ELF-1 (cell line): ENCODE data around the gene MRTFA.

Source experiments
- DNase-seq: peaks from one replicate; pipeline ENCODE4 v3.0.0-alpha.2; 2016; ENCODE audit warnings: low read depth, low spot score

Gene MRTFA

DNA sequence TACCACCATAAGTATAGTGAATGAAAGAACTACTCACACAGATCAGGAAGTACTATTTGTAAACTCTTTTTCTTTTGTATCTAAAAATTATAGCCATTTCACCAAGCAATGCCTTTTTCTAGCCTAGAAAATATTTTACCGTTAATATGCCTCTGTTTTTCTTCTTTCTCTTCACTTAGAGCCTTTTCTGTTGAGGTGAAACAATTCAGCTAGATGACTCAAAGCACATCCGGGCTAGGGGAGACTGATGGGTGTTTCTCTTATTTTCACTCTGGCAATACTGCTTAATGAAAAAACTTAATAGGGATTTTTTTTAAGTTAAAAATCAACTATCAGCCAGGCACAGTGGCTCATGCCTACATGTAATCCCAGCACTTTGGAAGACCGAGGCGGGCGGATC lies 172.8 kb downstream of the MRTFA start:
- DNase-seq, result no peak

DNA sequence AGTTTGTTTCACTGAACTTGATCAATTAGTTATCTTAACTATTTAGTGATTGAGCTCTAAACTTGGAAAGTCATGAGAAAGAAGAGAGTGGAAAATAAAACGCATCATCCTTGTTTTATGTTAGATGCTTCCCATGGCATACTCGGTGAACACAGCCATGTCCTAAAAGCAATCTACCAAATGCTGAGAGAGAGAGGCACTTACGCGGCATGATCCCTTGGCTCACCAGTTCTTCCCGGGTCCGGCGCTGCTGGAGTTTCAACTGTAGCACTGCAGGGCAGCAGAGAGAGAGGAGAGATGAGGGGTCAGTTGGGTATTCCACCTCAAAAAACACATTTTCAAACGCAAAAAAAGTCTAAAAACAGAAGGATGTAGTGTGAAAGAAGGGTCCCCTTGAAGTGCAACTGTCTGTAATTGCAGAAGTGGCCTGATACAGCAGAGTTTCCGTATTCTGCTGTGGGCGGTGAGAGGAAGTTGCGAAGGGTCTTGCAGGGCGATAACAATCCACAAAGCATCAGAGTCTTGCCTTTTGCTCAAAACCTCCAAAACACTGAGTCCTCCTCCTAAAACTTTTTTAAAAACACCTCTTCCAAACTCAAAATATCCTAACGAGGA lies 173.4 kb downstream of the MRTFA start:
- DNase-seq, result no peak

DNA sequence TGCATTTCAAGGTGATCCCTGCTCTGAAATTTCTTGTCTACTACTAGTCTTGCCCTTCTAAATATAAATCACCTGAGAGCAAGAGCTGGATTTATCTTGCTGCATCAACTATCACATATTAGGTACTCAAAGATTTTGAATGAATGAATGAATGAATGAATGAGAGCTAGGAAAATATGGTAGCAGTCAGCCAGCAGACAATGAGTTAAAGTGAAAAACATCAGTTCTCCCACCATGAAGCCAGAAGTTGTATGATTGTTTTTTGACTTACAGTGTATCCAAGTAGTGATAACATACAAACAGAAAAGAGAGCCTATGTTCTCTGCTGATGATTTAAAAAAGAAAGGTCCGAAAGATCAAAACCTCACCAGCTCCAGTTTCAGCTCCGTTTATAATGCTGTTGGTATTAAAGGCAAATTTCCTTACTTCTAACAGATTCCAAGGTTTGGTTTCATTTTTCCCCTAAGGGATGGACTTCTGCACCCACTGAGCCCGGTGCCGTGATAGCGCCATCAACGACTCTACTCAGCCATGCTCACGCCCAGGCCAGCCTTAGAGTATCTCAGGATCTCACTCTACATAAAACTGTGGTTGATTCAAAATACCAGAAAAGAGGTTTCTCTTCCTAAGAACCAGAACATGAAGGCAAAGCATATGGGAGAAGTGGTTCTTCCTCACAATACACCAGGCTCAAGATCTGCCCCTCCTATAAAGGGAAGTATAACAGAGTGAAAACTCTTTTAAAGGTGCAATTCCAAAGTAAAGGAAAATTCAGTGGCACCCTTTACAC lies 174.1 kb downstream of the MRTFA start:
- DNase-seq, result no peak

GRCh38 chr22:40453671-40454070 lies 182.8 kb downstream of the MRTFA start:
- DNase-seq, result no peak

GRCh38 chr22:40452730-40453487 lies 183.6 kb downstream of the MRTFA start:
- DNase-seq, result no peak

DNA sequence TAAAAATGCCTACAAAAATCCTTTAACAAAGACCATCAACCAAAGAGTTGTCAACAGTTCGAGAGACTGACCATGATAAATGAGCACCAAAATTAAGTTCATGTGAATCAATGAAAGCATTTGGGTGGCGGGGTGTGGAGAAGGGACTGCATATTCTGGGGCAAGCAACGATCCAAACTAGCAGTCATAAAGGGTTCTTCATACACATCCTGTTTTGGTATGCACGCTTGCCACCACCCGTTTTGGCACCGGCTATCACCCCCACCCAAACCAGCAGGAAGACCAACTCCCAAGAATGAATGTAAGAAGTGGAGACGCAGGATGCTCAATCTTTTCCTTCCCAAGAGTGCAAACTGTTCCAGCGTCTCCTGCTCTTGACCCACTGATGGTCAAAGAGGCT lies 185.3 kb downstream of the MRTFA start:
- DNase-seq, result no peak

GRCh38 chr22:40450616-40451015 lies 185.9 kb downstream of the MRTFA start:
- no peak for DNase-seq

GRCh38 chr22:40449676-40450035 lies 186.9 kb downstream of the MRTFA start:
- no peak for DNase-seq

- DNase-seq, result no peak
Measured at GRCh38 chr22:40446203-40446602, 190.3 kb downstream of the MRTFA start.

DNA sequence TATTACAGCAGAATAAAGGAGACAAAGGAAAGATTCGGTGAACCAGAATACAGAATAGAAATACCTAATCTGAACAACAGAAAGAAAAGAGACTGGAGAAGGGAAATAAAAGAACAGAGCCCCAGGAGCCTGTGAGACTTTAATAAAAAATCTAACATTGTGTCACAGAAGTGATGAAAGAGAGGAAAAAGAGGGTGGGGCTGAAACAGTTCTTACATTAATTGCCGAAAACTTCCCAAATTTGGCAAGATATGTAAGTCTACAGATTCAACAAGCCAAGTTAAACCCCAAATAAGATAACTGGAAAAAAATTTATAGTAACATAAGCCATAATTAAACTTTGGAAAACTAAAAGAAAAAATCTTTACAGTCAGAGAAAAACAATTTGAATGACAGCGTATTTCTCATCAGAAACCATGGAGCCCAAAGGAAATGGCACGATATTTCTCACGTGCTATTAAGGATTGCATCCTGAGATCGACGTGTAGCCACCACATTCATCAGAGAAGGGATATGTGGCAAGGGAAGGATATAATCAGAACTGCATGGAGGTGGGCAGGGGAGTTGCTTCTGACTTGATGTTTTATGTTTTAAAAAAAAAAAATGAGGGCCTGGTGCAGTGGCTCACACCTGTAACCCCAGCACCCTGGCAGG lies 192.2 kb downstream of the MRTFA start:
- no peak for DNase-seq

DNA sequence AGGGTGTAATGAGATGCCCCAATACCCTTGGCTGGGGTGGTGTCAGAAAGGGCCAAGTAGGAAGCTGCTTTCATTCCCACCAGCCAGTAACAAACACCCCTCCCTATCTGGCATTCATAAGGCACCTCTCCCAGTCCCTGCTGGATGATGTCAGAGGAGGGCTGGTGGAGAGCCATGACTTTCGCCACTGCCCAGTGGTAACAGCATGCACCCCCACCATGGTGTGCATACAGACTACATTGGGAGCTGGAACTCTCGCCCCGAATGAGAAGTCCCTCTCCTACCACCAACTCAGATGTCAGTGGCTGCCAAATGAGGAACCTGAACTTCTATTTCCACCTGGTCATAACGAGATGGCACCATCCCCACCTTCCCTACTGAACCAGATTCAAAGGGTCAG lies 192.8 kb downstream of the MRTFA start:
- no peak for DNase-seq

GRCh38 chr22:40441761-40442390 lies 194.6 kb downstream of the MRTFA start:
- no peak for DNase-seq

GRCh38 chr22:40436505-40437431 lies 199.8 kb downstream of the MRTFA start:
- peak; percentile 39 for DNase-seq

DNA sequence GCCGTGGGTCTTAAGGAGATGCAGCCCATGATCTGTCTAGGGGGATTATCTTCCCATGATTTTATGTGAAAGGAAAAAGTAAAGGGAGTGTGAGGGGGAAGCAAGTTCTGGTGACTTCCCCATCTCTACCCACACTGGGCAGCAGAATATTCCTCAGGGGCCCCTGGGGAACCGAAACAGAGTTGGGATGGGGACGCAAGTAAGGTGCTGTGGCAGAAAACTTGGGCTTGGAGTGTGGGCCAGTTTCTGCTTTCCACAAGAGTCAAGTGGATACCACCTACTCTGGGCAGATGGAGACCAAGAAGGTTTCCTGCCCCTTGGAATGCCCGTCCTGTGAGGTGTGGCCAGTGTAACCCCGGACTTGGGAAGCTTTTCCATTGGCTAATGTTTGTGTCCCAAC lies 201.8 kb downstream of the MRTFA start:
- DNase-seq, result no peak

DNA sequence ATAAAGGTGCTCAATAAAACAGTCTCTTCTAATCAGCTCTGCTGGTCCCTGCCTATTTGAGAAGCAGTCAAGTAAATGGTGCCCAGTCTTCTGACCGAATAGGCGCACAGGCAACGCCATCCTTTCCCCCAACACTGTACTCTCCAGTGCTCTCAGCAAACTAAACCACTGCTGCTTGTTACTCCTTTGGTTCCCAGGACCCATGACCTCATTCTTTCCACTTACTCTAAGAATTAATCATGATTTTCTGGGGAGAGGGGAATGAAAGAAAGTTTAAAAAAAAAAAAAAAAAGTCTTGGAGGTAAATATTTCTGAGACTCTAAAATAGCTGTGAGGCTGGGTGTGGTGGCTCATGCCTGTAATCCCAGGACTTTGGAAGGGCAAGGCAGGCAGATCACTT lies 202.4 kb downstream of the MRTFA start:
- no peak for DNase-seq

- DNase-seq, result no peak
Measured at GRCh38 chr22:40433416-40434090, 203.0 kb downstream of the MRTFA start.

- no peak for DNase-seq
Measured at GRCh38 chr22:40432625-40433024, 203.9 kb downstream of the MRTFA start.

DNA sequence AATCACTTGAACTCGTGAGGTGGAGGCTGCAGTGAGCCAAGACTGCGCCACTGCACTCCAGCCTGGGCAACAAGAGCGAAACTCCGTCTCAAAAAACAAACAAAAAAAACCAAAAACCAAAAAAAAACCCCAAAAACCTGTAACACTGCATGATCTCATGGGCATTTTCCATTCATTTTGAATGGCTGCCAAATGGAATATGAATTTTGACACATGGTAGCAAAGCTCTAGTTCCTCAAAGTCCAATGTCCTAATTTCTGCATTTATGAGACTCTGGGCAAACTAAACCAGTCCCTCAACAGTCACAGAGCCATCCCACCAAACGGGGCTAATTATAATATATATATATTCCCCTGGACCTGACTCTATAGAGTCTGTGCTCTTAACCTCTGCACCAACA lies 204.4 kb downstream of the MRTFA start:
- no peak for DNase-seq

DNA sequence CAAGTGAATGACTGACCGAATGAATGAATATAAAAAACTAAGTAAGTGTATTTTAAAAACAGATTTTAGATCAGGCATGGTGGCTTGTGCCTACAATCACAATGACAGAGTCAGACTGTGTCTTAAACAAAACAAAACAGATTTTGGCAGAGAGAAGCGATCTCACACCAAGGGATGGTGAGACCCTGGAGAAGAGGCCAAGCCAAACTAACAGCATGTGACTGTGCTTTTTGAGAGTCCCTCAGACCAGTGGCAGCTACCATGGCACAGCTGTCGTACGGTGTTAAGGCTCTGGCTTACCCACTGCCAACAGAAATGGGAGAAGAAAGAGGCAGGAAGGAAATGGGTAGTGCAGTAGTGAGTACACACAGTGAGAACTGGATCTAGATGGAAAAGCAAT lies 205.5 kb downstream of the MRTFA start:
- no peak for DNase-seq

DNA sequence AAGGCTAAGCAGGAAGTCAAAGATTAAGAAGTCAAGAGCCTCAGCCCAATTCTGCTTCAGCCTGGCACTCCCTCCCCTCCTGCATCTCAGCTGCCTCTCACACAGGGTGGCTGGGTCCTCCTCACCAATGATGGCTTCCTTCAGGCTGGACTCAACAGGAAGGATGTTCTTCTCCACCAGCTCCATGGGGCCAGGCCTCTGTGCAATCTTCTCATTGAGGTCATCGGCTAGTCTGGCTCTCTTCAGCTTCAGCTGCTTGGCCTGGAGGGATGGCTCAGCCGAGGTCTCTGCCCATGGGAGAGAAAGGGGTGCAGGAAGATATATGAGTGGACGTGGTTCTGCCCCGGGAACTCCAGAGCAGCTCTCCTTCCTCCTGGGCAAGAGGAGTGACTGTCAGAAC lies 207.0 kb downstream of the MRTFA start:
- no peak for DNase-seq
